Measurements from ENCODE around the gene SPATA4.

The SPATA4 gene

DNA sequence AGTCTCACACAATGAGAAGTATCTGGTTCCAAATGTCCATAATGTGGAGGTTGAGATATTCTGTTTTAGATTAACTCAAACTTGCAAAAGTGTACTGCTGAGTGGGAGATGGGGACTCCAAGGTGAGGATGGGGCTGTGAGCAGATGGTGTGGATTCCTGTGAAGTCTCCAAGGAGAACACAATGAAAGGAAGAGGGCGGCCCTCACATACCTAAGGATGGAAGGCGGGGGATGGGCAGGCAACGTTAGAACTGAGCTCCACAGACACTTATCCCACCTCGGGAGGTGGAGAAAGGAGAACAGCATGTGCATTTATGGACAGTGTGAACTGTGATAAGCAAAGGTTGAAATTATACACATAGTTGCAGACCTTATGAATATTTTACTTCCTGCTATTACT lies 9.9 kb upstream of the SPATA4 start:
- no peak overlapping the region for H2AFZ ChIP-seq (ENCODE audit: low read length)
- no peaks in the 10 kb centered on the region for H3K4me1 ChIP-seq (ENCODE audit: insufficient read depth, low read length, severe bottlenecking)
- H3K4me2 ChIP-seq (ENCODE audit: low read length), result no peak overlapping the region
- no peaks in the 10 kb centered on the region for H3K36me3 ChIP-seq (ENCODE audit: insufficient read depth, low read length)
- H3K9me3 ChIP-seq (ENCODE audit: low read length), result no peaks in the 10 kb centered on the region
- H4K20me1 ChIP-seq (ENCODE audit: insufficient read depth, low read length), result no peaks in the 10 kb centered on the region
- no peaks in the 10 kb centered on the region for H3F3A ChIP-seq (ENCODE audit: insufficient read depth, low read length)
- H3K4me3 ChIP-seq (ENCODE audit: low read depth, low read length, poor library complexity, severe bottlenecking), result no peak overlapping the region
- no peak for TF ChIP-seq EZH2 (IDR thresholded peaks at IDR 0.05; ENCODE audit: borderline replicate concordance, low read length)
- TF ChIP-seq, protein P1, sequence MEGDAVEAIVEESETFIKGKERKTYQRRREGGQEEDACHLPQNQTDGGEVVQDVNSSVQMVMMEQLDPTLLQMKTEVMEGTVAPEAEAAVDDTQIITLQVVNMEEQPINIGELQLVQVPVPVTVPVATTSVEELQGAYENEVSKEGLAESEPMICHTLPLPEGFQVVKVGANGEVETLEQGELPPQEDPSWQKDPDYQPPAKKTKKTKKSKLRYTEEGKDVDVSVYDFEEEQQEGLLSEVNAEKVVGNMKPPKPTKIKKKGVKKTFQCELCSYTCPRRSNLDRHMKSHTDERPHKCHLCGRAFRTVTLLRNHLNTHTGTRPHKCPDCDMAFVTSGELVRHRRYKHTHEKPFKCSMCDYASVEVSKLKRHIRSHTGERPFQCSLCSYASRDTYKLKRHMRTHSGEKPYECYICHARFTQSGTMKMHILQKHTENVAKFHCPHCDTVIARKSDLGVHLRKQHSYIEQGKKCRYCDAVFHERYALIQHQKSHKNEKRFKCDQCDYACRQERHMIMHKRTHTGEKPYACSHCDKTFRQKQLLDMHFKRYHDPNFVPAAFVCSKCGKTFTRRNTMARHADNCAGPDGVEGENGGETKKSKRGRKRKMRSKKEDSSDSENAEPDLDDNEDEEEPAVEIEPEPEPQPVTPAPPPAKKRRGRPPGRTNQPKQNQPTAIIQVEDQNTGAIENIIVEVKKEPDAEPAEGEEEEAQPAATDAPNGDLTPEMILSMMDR (IDR thresholded peaks at IDR 0.05; ENCODE audit: low read length), result no peak
- no peaks in the 10 kb centered on the region for H3K9me2 ChIP-seq (ENCODE audit: low read depth, low read length)
- no peak overlapping the region for H3K27ac ChIP-seq (ENCODE audit: low read depth, low read length, poor library complexity, severe bottlenecking)
- H3K9ac ChIP-seq (ENCODE audit: low read length), result no peak overlapping the region
- no peaks in the 10 kb centered on the region for H3K27me3 ChIP-seq (ENCODE audit: insufficient read depth, low read length)
- no peaks in the 10 kb centered on the region for H3K79me2 ChIP-seq (ENCODE audit: insufficient read depth, low read length)

DNA sequence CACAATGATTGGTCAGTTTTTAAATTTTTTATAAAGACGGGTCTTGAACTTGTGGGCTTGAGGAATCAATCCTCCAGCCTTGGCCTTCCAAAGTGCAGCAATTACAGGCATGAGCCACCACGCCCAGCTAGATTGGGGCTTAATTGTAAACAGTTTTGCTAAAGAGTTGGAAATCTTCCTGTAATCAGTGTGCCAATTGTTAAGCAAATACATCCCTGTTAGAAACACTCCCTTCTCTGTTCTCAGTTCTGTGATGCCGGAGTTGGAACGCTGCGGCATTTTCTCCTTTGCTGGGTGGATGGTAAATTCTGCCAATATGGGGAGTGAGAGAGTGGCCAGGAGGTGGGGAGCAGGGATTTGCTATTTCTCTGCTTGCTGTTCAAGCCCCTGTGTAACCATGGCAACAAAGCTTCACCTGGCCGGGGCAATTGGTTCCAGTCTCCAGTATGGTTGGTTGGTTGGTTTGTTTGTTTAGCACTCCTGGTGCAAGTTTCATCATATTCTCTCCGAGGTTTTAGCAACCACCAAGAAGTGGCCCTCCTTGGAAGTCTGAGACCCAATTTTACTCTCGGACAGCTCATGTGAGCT lies 3.0 kb upstream of the SPATA4 start:
- no peaks in the 10 kb centered on the region for H3K36me3 ChIP-seq (ENCODE audit: insufficient read depth, low read length)
- H3K27ac ChIP-seq (ENCODE audit: low read depth, low read length, poor library complexity, severe bottlenecking), result no peak overlapping the region
- H3K4me3 ChIP-seq (ENCODE audit: low read depth, low read length, poor library complexity, severe bottlenecking), result no peak overlapping the region
- no peaks in the 10 kb centered on the region for H3K9me3 ChIP-seq (ENCODE audit: low read length)
- H3K4me2 ChIP-seq (ENCODE audit: low read length), result no peak overlapping the region
- no peaks in the 10 kb centered on the region for H3F3A ChIP-seq (ENCODE audit: insufficient read depth, low read length)
- no peaks in the 10 kb centered on the region for H3K9me2 ChIP-seq (ENCODE audit: low read depth, low read length)
- no peak overlapping the region for H2AFZ ChIP-seq (ENCODE audit: low read length)
- no peaks in the 10 kb centered on the region for H3K27me3 ChIP-seq (ENCODE audit: insufficient read depth, low read length)
- no peak overlapping the region for H3K9ac ChIP-seq (ENCODE audit: low read length)
- no peaks in the 10 kb centered on the region for H3K79me2 ChIP-seq (ENCODE audit: insufficient read depth, low read length)
- H4K20me1 ChIP-seq (ENCODE audit: insufficient read depth, low read length), result no peaks in the 10 kb centered on the region
- TF ChIP-seq, protein P1 (IDR thresholded peaks at IDR 0.05; ENCODE audit: low read length), result no peak
- H3K4me1 ChIP-seq (ENCODE audit: insufficient read depth, low read length, severe bottlenecking), result peaks cover 11% of the 10 kb centered on the region

DNA sequence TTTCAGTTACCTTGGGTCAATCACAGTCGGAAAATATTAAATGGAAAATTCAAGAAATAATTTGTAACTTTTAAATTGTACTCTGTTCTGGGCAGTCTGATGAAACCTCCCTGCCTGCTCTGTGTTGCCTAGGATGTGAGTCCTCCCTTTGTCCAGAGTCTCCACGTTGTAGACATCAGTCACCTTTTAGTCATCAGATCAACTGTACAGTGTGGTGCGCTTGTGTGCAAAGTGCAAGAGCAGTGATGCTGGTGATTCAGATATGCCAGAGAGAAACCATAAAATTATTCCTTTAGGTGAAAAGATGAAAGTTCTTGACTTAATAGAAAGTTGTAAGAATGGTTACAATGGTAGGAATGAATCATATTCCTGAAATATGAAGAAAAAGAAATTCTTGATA lies 1.4 kb downstream of the SPATA4 start:
- Histone ChIP-seq H3K9ac (ENCODE audit: low read length) (no peak overlapping the region), H3K9me3 (ENCODE audit: low read length) (no peaks in the 10 kb centered on the region), H3K79me2 (ENCODE audit: insufficient read depth, low read length) (no peaks in the 10 kb centered on the region), H3F3A (ENCODE audit: insufficient read depth, low read length) (no peaks in the 10 kb centered on the region), H3K27ac (ENCODE audit: low read depth, low read length, poor library complexity, severe bottlenecking) (no peak overlapping the region), H3K4me1 (ENCODE audit: insufficient read depth, low read length, severe bottlenecking) (peaks cover 11% of the 10 kb centered on the region), H3K9me2 (ENCODE audit: low read depth, low read length) (no peaks in the 10 kb centered on the region), H2AFZ (ENCODE audit: low read length) (no peak overlapping the region), H3K4me3 (ENCODE audit: low read depth, low read length, poor library complexity, severe bottlenecking) (no peak overlapping the region), H3K27me3 (ENCODE audit: insufficient read depth, low read length) (no peaks in the 10 kb centered on the region), H3K36me3 (ENCODE audit: insufficient read depth, low read length) (no peaks in the 10 kb centered on the region), H4K20me1 (ENCODE audit: insufficient read depth, low read length) (no peaks in the 10 kb centered on the region), H3K4me2 (ENCODE audit: low read length) (no peak overlapping the region)
- TF ChIP-seq, protein P1 (IDR thresholded peaks at IDR 0.05; ENCODE audit: low read length), result no peak
- TF ChIP-seq EZH2 (IDR thresholded peaks at IDR 0.05; ENCODE audit: borderline replicate concordance, low read length), result no peak

Measured in OCI-LY1 (cell line).